CD8-positive, alpha-beta memory T cell (primary cell): ENCODE data around the gene VPS13D. TPM values are rescaled to one million over a fixed set of nuclear protein-coding genes. Genes with fewer than 3 reads are reported as not detected.
A peak's percentile ranks its signal among the peaks of the same experiment; 100 is the strongest.

Experiments
- CTCF ChIA-PET: fragments of 350-600 bp; sonication (Branson Sonifier 250); formaldehyde crosslinking; loops from one replicate; lab custom pipeline; 2021; ENCODE audit warnings: antibody characterized with exemption; lab: Charles Lee
- POLR2A ChIA-PET: fragments of 350-600 bp; sonication (Branson Sonifier 250); formaldehyde crosslinking; loops from one replicate; lab custom pipeline; 2021; ENCODE audit warnings: antibody characterized with exemption; lab: Charles Lee
- DNase-seq, 5 donors: peaks; one replicate each; pipeline versions ENCODE4 v3.0.0 to v3.0.0-alpha.2; 2020 to 2022; ENCODE audit warnings: mixed read lengths in 1 of 5
- H3K27ac ChIP-seq: one replicate; pipeline ENCODE4 v1.7.0; 2013; ENCODE audit warnings: low read depth, mild to moderate bottlenecking, low read length, moderate library complexity
- H3K27me3 ChIP-seq: 2 replicates; pipeline ENCODE4 v1.7.0; 2013; ENCODE audit warnings: low read length, mild to moderate bottlenecking; ENCODE audit not compliant: insufficient read depth, poor library complexity, severe bottlenecking
- H3K36me3 ChIP-seq: 2 replicates; pipeline ENCODE4 v1.7.0; 2013; ENCODE audit warnings: mild to moderate bottlenecking, low read length, moderate library complexity; ENCODE audit not compliant: insufficient read depth
- H3K4me1 ChIP-seq: 2 replicates; pipeline ENCODE4 v1.7.0; 2013; ENCODE audit warnings: mild to moderate bottlenecking, low read length, moderate library complexity; ENCODE audit not compliant: insufficient read depth
- H3K4me3 ChIP-seq: 2 replicates; pipeline ENCODE4 v1.7.0; 2013; ENCODE audit warnings: mild to moderate bottlenecking, low read length
- H3K9me3 ChIP-seq: 2 replicates; pipeline ENCODE4 v1.7.0; 2013; ENCODE audit warnings: mild to moderate bottlenecking, low read length
- H3K27ac Mint-ChIP-seq, 8 donors: one replicate each; pipeline ENCODE4 v1.8.0; 2020 to 2021; ENCODE audit warnings: mixed read lengths in 8 of 8, mild to moderate bottlenecking in 6 of 8, inconsistent platforms in 3 of 8, moderate library complexity in 3 of 8
- H3K27me3 Mint-ChIP-seq, 2 donors: one replicate each; pipeline ENCODE4 v1.8.0; 2020 to 2021; ENCODE audit warnings: mixed read lengths in 2 of 2, mild to moderate bottlenecking in 1 of 2, moderate library complexity in 1 of 2
- H3K36me3 Mint-ChIP-seq, 3 donors: one replicate each; pipeline ENCODE4 v1.8.0; 2020 to 2021; ENCODE audit warnings: mixed read lengths in 3 of 3, inconsistent platforms in 1 of 3, mild to moderate bottlenecking in 1 of 3
- H3K4me1 Mint-ChIP-seq, 3 donors: one replicate each; pipeline ENCODE4 v1.8.0; 2020 to 2021; ENCODE audit warnings: mixed read lengths in 3 of 3, inconsistent platforms in 1 of 3, mild to moderate bottlenecking in 1 of 3
- H3K4me3 Mint-ChIP-seq, 7 donors: one replicate each; pipeline ENCODE4 v1.8.0; 2020 to 2021; ENCODE audit warnings: mixed read lengths in 7 of 7, mild to moderate bottlenecking in 6 of 7, moderate library complexity in 4 of 7, inconsistent platforms in 2 of 7
- H3K9me3 Mint-ChIP-seq, 5 donors: one replicate each; pipeline ENCODE4 v1.8.0; 2020 to 2022; ENCODE audit warnings: mixed read lengths in 5 of 5, mild to moderate bottlenecking in 3 of 5, moderate library complexity in 2 of 5, inconsistent platforms in 1 of 5
- polyA plus RNA-seq: library from polyadenylated mRNA; unstranded; fragments of 300-500 nt; fragmentation: Illumina TruSeq; gene quantifications from one replicate; pipeline ENCODE4 v1.2.3, GENCODE V29; 2021
- total RNA-seq, 2 experiments: library from RNA; stranded (reverse); gene quantifications; one replicate each; pipeline ENCODE4 v1.2.3, GENCODE V29; 2021

The VPS13D gene
- total and polyA plus RNA-seq, 3 experiments from 2014 or later = 9.7 to 28.5 (median 24.1) TPM

DNA sequence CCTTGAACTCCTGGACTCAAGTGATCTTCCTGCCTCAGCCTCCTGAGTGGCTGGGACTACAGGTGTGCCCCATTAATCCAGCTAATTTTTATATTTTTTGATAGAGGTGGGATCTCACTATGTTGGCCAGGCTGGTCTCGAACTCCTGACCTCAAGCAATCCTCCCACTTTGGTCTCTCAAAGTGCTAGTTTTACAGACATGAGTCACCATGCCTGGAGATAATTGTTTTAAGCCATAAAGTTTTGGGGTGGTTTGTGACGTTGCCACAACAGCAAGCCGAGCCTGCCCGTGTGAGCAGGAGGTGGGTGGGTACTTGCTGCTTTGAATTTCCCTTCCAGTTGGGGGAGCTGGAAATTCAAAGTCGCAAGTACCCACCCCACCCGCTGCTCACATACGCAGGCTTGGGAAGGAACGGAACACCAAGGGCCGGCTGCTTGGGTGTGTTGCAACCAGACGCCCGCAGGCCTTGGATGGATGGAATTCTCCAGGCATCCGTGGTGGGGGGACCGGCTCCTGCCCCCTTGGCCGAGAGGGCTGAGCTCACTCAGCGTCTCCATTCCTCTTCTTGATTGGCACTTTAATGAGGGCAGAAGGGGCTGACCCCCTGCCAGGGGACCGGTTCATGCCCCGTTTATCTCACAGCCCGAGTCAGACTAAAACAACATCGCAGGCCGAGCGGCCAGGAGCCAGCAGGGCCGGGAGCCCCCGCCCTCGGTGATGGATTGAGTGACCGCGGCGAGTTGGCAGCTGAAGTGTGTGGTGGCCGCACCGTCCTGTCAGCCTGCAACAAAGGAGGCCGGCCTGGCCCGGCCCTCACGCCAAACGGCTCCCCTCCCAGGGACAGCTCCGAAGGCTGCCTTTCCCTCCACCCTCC lies 310.1 kb downstream of the VPS13D start:
- H3K36me3 ChIP-seq = no peaks in the 10 kb centered on the region
- H3K27me3 ChIP-seq = no peaks in the 10 kb centered on the region
- H3K9me3 ChIP-seq = no peaks in the 10 kb centered on the region
- CTCF ChIA-PET = no interaction called here
- Mint-ChIP-seq H3K36me3 (peaks cover 16 to 25% (median 17%) of the 10 kb centered on the region in 3 donors), H3K4me1 (no peaks in the 10 kb centered on the region), H3K4me3 (no peak overlapping the region), H3K27ac (no peak overlapping the region), H3K27me3 (peaks cover 3 to 4% of the 10 kb centered on the region in 2 donors), H3K9me3 (peaks cover 0 to 17% (median 14%) of the 10 kb centered on the region in 5 donors)
- no peaks in the 10 kb centered on the region for H3K4me1 ChIP-seq
- no peak for DNase-seq
- H3K27ac ChIP-seq = no peak overlapping the region
- no peak overlapping the region for H3K4me3 ChIP-seq
- POLR2A ChIA-PET = no interaction called here

DNA sequence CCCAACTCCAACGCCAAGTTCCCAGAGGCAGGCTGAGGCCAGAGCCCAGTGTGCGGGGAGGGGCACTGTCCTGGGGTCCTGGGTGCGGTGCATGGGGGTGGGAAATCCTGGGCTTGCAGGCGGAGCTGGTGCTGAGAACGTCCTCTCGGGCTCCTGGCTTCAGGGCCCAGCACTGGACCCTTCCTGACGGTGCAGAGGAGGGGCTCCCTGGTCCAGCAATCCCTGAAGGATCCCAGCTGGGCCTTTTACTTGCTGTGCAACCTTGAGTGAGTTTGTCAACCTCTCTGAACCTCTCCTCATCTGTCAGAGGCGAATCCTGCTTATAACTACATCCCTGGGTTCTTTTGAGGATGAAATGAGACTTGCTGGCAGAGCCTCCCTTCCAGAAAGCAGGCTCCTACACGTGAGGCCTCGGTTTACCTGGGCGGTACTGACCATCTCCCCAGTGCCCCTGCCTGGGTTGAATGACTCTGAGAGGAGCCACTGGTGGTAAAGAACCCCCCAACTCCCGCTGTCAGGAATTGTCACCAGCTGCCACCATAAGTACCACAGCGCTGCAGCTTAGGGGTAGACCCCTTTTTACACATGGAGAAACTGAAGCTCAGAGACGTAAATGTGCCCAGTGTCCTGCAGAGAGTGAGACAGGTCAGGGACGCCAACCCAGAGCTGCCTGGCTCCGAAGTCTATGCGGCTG lies 310.9 kb downstream of the VPS13D start:
- H3K36me3 Mint-ChIP-seq = peaks cover 12 to 19% (median 13%) of the 10 kb centered on the region in 3 donors
- H3K9me3 Mint-ChIP-seq = peaks cover 0 to 15% (median 12%) of the 10 kb centered on the region in 5 donors
- ChIA-PET CTCF (no interaction called here), POLR2A (no interaction called here)
- H3K9me3 ChIP-seq = no peaks in the 10 kb centered on the region
- H3K27ac Mint-ChIP-seq = peak overlapping the region in 1 of 8 donors; percentile 38
- DNase-seq = no peak
- H3K27me3 ChIP-seq = no peaks in the 10 kb centered on the region
- no peak overlapping the region for H3K4me3 ChIP-seq
- H3K4me1 Mint-ChIP-seq = no peaks in the 10 kb centered on the region
- H3K27me3 Mint-ChIP-seq = peaks cover 3 to 7% of the 10 kb centered on the region in 2 donors
- no peaks in the 10 kb centered on the region for H3K36me3 ChIP-seq
- no peaks in the 10 kb centered on the region for H3K4me1 ChIP-seq
- peak overlapping the region; percentile 54 for H3K27ac ChIP-seq
- no peak overlapping the region for H3K4me3 Mint-ChIP-seq

DNA sequence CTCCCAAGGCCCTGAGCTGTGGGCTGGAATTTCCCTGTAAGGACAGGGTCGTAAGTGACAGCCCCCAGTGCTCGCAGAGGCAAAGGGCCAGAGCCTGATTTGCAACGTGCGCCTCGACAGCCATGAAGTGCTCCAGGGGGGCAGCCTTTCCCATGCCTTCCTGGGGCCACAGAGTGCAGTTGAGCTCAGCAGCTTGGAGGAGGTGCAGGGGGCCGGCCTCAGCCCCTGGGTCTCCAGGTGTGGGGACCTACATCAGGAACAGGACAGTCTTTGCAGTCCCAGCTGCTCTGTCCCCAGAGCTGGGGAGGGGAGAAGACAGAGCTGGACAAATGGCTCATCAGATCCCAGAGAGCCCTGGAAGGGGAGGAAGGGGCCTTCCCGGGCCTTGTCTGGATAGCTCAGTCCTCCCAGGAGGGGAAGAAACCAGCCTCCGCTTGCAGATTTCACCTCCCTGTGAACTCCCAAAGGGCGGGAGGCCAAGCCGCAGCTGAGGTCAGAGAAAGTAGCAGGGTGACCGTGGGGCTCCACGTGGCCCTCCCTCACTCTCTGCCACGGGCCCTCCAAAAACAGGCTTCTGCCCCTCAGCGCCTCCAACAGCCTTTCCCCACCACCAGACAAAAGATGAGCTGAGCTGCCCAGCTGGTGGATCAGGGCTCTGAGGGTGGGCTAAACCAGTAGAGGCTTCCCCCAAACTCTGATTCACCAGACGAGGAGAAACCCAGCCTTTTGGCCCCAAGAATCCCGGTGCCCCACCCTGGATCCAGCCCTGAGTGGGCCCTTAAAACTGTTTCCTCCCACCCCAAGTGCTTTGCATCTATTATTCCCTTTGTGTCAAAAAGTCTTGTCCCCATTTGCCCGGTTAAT lies 311.7 kb downstream of the VPS13D start:
- Mint-ChIP-seq H3K4me3 (no peak overlapping the region), H3K9me3 (peaks cover 0 to 9% (median 5%) of the 10 kb centered on the region in 5 donors), H3K4me1 (no peaks in the 10 kb centered on the region), H3K36me3 (peaks cover 6 to 11% (median 8%) of the 10 kb centered on the region in 3 donors), H3K27me3 (peaks cover 3 to 7% of the 10 kb centered on the region in 2 donors), H3K27ac (peak overlapping the region in 2 of 8 donors; percentile 38 to 56)
- Histone ChIP-seq H3K27ac (peak overlapping the region; percentile 54), H3K27me3 (no peaks in the 10 kb centered on the region), H3K9me3 (no peaks in the 10 kb centered on the region), H3K36me3 (no peaks in the 10 kb centered on the region), H3K4me3 (no peak overlapping the region), H3K4me1 (no peaks in the 10 kb centered on the region)
- ChIA-PET POLR2A (no interaction called here), CTCF (no interaction called here)
- DNase-seq = no peak

DNA sequence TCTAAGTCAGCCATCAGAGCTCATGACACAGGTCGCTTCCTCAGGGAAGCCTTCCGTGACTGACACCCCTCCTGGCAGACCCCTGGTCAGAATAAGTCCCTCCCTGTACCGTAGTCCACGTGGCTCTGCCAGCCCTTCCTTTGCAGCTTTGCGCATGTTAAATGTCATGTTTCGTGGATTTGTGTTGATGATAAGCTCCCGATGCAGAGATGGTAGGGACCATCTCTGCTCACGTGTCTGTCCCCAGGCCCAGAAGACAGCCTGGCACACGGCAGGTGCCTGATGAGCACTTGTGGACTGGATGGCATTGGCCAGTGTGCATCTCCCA lies 312.3 kb downstream of the VPS13D start:
- CTCF ChIA-PET = no interaction called here

DNA sequence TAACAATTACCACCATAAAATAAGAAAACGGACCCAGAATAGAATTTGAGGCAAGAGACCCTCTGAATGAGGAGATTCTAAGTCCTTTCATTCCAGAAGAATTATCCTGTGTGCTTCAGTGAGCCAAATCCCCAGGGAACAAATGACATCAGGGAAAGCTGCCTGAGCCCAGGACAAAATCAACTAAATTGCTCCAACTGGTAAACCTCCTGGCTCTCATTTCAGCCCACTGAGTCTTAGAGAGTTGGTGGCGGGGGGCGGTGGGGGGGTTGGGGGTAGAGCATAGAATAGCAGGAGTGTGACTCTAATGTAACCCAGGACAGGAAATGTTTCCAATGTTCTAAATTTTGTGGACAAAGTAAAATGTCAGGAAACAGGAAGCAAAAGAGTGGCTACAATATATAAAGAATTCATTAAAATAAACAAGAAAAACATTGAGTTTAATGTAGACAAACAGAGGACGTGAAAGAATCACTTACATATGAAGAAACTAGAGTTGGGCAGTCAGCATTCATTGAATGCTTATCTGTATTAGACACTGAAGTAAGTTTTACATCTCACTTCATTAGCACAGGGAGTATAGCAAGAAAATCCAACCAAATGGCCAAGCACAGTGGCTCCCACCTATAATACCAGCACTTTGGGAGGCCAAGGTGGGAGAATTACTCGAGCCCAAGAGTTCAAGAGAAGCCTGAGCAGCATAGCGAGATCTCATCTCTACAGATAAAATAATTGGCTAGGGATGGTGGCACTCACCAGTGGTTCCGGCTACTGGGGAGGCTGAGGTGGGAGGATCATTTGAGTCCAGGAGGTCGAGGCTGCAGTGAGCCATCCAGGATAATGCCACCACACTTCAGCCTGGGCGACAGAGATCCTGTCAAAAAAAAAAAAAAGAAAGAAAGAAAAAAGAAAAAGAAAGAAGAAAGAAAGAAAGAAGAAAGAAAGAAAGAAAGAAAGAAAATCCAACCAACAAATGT lies 313.1 kb downstream of the VPS13D start:
- H3K27me3 ChIP-seq = no peaks in the 10 kb centered on the region
- H3K36me3 ChIP-seq = no peaks in the 10 kb centered on the region
- no peaks in the 10 kb centered on the region for H3K9me3 ChIP-seq
- H3K27ac ChIP-seq = no peak overlapping the region
- DNase-seq = no peak
- Mint-ChIP-seq H3K27ac (no peak overlapping the region), H3K9me3 (no peaks in the 10 kb centered on the region), H3K27me3 (peaks cover 0 to 7% of the 10 kb centered on the region in 2 donors), H3K4me1 (no peaks in the 10 kb centered on the region), H3K4me3 (no peak overlapping the region), H3K36me3 (no peaks in the 10 kb centered on the region)
- no peak overlapping the region for H3K4me3 ChIP-seq
- no peaks in the 10 kb centered on the region for H3K4me1 ChIP-seq
- POLR2A ChIA-PET = no interaction called here
- CTCF ChIA-PET = no interaction called here

More for the DNA sequence above, 312.3 kb downstream of the VPS13D start:
- H3K36me3 ChIP-seq = no peaks in the 10 kb centered on the region
- H3K36me3 Mint-ChIP-seq = peaks cover 4 to 7% (median 5%) of the 10 kb centered on the region in 3 donors
- no peaks in the 10 kb centered on the region for H3K9me3 ChIP-seq
- H3K27me3 Mint-ChIP-seq = peaks cover 3 to 7% of the 10 kb centered on the region in 2 donors
- H3K4me3 ChIP-seq = no peak overlapping the region
- no peak for DNase-seq
- no peak overlapping the region for H3K27ac ChIP-seq
- H3K27me3 ChIP-seq = no peaks in the 10 kb centered on the region
- peaks cover 0 to 5% (median 2%) of the 10 kb centered on the region in 5 donors for H3K9me3 Mint-ChIP-seq
- no peak overlapping the region for H3K4me3 Mint-ChIP-seq
- peak overlapping the region in 1 of 8 donors; percentile 56 for H3K27ac Mint-ChIP-seq
- no peaks in the 10 kb centered on the region for H3K4me1 ChIP-seq
- no peaks in the 10 kb centered on the region for H3K4me1 Mint-ChIP-seq
- POLR2A ChIA-PET = no interaction called here

DNA sequence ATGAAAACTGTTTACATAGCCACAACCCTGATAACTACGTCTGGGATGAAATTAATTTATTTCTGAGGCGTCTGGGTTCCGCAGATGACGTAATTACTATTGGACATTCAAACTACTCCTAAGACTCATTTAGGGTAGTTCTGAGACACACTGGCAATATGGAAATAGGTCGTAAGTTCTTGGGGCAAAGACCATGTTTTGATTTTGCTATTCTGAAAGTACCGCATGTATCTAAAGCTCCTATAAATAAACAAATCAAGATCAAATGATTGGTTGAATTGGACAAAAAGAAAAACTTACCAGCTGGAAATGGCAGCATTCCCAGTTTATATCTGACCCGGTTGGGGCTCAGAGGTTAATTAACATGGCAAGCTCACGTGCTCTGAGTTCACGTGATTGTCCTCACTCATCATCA lies 313.9 kb downstream of the VPS13D start:
- CTCF ChIA-PET = no interaction called here
- POLR2A ChIA-PET = no interaction called here
- H3K36me3 ChIP-seq = no peaks in the 10 kb centered on the region
- no peak overlapping the region for H3K27ac Mint-ChIP-seq
- H3K36me3 Mint-ChIP-seq = no peaks in the 10 kb centered on the region
- H3K4me3 Mint-ChIP-seq = no peak overlapping the region
- no peak overlapping the region for H3K4me3 ChIP-seq
- no peak for DNase-seq
- no peaks in the 10 kb centered on the region for H3K9me3 ChIP-seq
- H3K9me3 Mint-ChIP-seq = no peaks in the 10 kb centered on the region
- H3K27me3 Mint-ChIP-seq = peaks cover 0 to 7% of the 10 kb centered on the region in 2 donors
- H3K4me1 ChIP-seq = no peaks in the 10 kb centered on the region
- H3K4me1 Mint-ChIP-seq = no peaks in the 10 kb centered on the region
- no peak overlapping the region for H3K27ac ChIP-seq
- H3K27me3 ChIP-seq = no peaks in the 10 kb centered on the region

DNA sequence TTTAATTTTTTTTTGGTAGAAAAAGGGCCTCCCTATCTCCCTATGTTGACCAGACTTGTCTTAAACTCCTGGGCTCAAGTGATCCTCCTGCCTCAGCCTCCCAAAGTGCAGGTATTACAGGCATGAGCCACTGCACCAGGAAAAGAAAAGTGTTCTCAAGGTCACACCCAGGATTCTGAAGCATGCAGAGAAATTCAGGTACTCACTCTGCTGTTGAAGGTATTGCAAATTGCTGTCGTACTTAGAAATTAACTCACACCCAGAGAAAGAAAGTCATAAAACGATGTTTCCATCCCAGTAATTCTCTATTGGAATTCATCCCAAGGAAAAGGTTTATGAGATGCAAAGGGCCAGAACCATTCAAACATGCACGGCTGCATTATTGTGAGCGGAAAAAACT lies 314.5 kb downstream of the VPS13D start:
- Histone ChIP-seq H3K36me3 (no peaks in the 10 kb centered on the region), H3K27me3 (no peaks in the 10 kb centered on the region), H3K4me1 (no peaks in the 10 kb centered on the region), H3K9me3 (no peaks in the 10 kb centered on the region), H3K27ac (no peak overlapping the region), H3K4me3 (no peak overlapping the region)
- no peaks in the 10 kb centered on the region for H3K36me3 Mint-ChIP-seq
- ChIA-PET POLR2A (no interaction called here), CTCF (no interaction called here)
- H3K27me3 Mint-ChIP-seq = peaks cover 0 to 7% of the 10 kb centered on the region in 2 donors
- H3K4me1 Mint-ChIP-seq = no peaks in the 10 kb centered on the region
- H3K27ac Mint-ChIP-seq = no peak overlapping the region
- no peak overlapping the region for H3K4me3 Mint-ChIP-seq
- no peaks in the 10 kb centered on the region for H3K9me3 Mint-ChIP-seq
- no peak for DNase-seq
